GM18505 (cell line): ENCODE data around the gene SLC38A2.

Experiments used
- ATAC-seq: cut with Tn5 transposase; IDR thresholded peaks from one replicate; pipeline ENCODE4 v1.9.1; 2021; ENCODE audit not compliant: unreplicated experiment
- POLR2A ChIP-seq: IDR thresholded peaks from 4 replicates; pipeline ENCODE4 v1.6.1; 2011; ENCODE audit warnings: borderline replicate concordance; ENCODE audit not compliant: insufficient read depth, insufficient read length; ENCODE audit errors: extremely low read depth

Gene SLC38A2

GRCh38 chr12:46320731-46321130 lies 51.8 kb downstream of the SLC38A2 start:
- ATAC-seq, result no peak
- no peak for TF ChIP-seq POLR2A

DNA sequence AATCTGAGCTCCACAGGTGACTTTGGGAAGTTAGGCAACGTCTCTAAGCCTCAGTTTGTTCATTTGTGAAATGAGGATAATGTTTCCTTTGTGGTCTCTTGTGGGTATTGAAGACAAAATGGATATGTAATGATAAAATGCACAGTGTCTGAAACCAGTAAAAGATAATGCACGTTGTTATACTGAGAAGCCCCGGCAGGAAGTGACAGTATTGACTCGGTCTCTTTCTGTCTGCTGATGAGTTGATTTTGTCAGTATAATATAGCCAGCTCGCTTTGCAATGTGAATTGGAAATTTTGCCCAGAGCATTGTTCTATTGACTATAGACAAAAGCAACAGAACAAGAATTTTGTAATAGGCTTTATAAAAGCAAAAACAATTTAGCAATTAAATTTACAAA lies 54.5 kb downstream of the SLC38A2 start:
- ATAC-seq, result no peak
- no peak for TF ChIP-seq POLR2A
